Tibial artery (tissue), 4 donors: Measurements from ENCODE around the gene MFAP4.

Experiments used
- DNase-seq, 2 donors: peaks; one replicate each; pipeline ENCODE4 v3.0.0-alpha.2; 2019
- H3K27ac ChIP-seq, 2 donors: fragments of 200-600 bp; sonication (generic) in 1 of 2; 1 replicate in 1 of 2; 2 replicates in 1 of 2; pipeline ENCODE4 v1.5.1; 2018 to 2019; ENCODE audit warnings: mild to moderate bottlenecking in 1 of 2
- H3K27me3 ChIP-seq, 2 donors: fragments of 200-600 bp; sonication (generic) in 1 of 2; one replicate each; pipeline versions ENCODE4 v1.5.1 to v1.6.0; 2016 to 2019
- H3K36me3 ChIP-seq, 3 donors: fragments of 200-600 bp; sonication (generic) in 2 of 3; one replicate each; pipeline ENCODE4 v1.5.1; 2016 to 2019; ENCODE audit warnings: mild to moderate bottlenecking in 2 of 3
- H3K4me1 ChIP-seq, 4 donors: fragments of 200-600 bp; sonication (generic) in 2 of 4; 1 replicate in 3 of 4; 2 replicates in 1 of 4; pipeline ENCODE4 v1.5.1; 2016 to 2019
- H3K4me3 ChIP-seq, 2 donors: fragments of 200-600 bp; sonication (generic) in 1 of 2; 1 replicate in 1 of 2; 2 replicates in 1 of 2; pipeline ENCODE4 v1.5.1; 2018 to 2019; ENCODE audit warnings: mild to moderate bottlenecking in 2 of 2
- H3K9me3 ChIP-seq, 3 donors: fragments of 200-600 bp; sonication (generic) in 1 of 3; one replicate each; pipeline ENCODE4 v1.5.1; 2016 to 2019
- CTCF ChIP-seq, 2 experiments: fragments of 200-600 bp in 1 of 2; fragments of 450-650 bp in 1 of 2; IDR thresholded peaks; one replicate each; pipeline ENCODE4 v1.5.1; 2017 to 2019; ENCODE audit warnings: antibody characterized with exemption in 2 of 2, mild to moderate bottlenecking in 1 of 2, moderate library complexity in 1 of 2
- intact Hi-C: fragments of 100-400 bp; cut with DNase I; formaldehyde crosslinking; loops from one replicate; pipeline ENCODE4 v1.15.0; 2023; ENCODE audit warnings: low total_unique reads

Gene MFAP4

GRCh38 chr17:19341641-19342610, 45.1 kb downstream of the MFAP4 start:
- Histone ChIP-seq H3K4me1 (peaks cover 0 to 43% (median 27%) of the 10 kb centered on the region in 4 donors), H3K27ac (no peak overlapping the region), H3K4me3 (no peak overlapping the region), H3K27me3 (no peaks in the 10 kb centered on the region), H3K36me3 (no peaks in the 10 kb centered on the region), H3K9me3 (no peaks in the 10 kb centered on the region)
- DNase-seq = peak in 1 of 2 donors; percentile 66
- TF ChIP-seq CTCF (IDR thresholded peaks at IDR 0.05) = no peak
- intact Hi-C loops = no loop called here

- H3K4me3 ChIP-seq = no peak overlapping the region
- intact Hi-C loops = no loop called here
- H3K27ac ChIP-seq = no peak overlapping the region
- H3K9me3 ChIP-seq = no peaks in the 10 kb centered on the region
- H3K4me1 ChIP-seq = peaks cover 0 to 39% (median 22%) of the 10 kb centered on the region in 4 donors
- DNase-seq = no peak
- no peaks in the 10 kb centered on the region for H3K27me3 ChIP-seq
- peaks cover 0 to 2% (median 0%) of the 10 kb centered on the region in 3 donors for H3K36me3 ChIP-seq
- no peak for TF ChIP-seq CTCF (IDR thresholded peaks at IDR 0.05)
Measured at GRCh38 chr17:19341211-19341631, 45.8 kb downstream of the MFAP4 start.

- intact Hi-C loops = no loop called here
- no peak overlapping the region for H3K27ac ChIP-seq
- H3K36me3 ChIP-seq = peaks cover 0 to 12% (median under 1%) of the 10 kb centered on the region in 3 donors
- H3K4me3 ChIP-seq = no peak overlapping the region
- TF ChIP-seq CTCF (IDR thresholded peaks at IDR 0.05) = no peak
- DNase-seq = no peak
- H3K9me3 ChIP-seq = no peaks in the 10 kb centered on the region
- H3K4me1 ChIP-seq = peaks cover 0 to 24% (median 10%) of the 10 kb centered on the region in 4 donors
- H3K27me3 ChIP-seq = no peaks in the 10 kb centered on the region
Measured at GRCh38 chr17:19339341-19339815, 47.6 kb downstream of the MFAP4 start.

- no peaks in the 10 kb centered on the region for H3K9me3 ChIP-seq
- no peaks in the 10 kb centered on the region for H3K27me3 ChIP-seq
- peaks cover 0 to 24% (median 9%) of the 10 kb centered on the region in 4 donors for H3K4me1 ChIP-seq
- peak overlapping the region in 1 of 2 donors; percentile 32 for H3K27ac ChIP-seq
- H3K4me3 ChIP-seq = no peak overlapping the region
- H3K36me3 ChIP-seq = peaks cover 0 to 23% (median 11%) of the 10 kb centered on the region in 3 donors
- TF ChIP-seq CTCF (IDR thresholded peaks at IDR 0.05) = peak; percentile 46 to 64
- intact Hi-C loops = no loop called here
- no peak for DNase-seq
Measured at GRCh38 chr17:19338031-19338990, 48.7 kb downstream of the MFAP4 start.

- intact Hi-C loops = no loop called here
- peak overlapping the region in 1 of 2 donors; percentile 32 for H3K27ac ChIP-seq
- no peak for TF ChIP-seq CTCF (IDR thresholded peaks at IDR 0.05)
Measured at GRCh38 chr17:19337712-19338023, 49.3 kb downstream of the MFAP4 start.

More at GRCh38 chr17:19337712-19338023, 49.3 kb downstream of the MFAP4 start:
- Histone ChIP-seq H3K36me3 (peaks cover 0 to 29% (median 16%) of the 10 kb centered on the region in 3 donors), H3K4me3 (no peak overlapping the region), H3K9me3 (no peaks in the 10 kb centered on the region), H3K27me3 (no peaks in the 10 kb centered on the region), H3K4me1 (peaks cover 0 to 21% (median 9%) of the 10 kb centered on the region in 4 donors)
- no peak for DNase-seq
